HuH-7.5 (cell line): ENCODE results near the gene RAB3IL1.
"Not testable (repeated sequence)": the region's sequence is repeated elsewhere in the genome, so short reads cannot be mapped to it uniquely, and the experiment has no call there.

Source experiments
- DNase-seq: peaks from one replicate; pipeline ENCODE4 v3.0.0; 2011; ENCODE audit warnings: low spot score

The RAB3IL1 gene

DNA sequence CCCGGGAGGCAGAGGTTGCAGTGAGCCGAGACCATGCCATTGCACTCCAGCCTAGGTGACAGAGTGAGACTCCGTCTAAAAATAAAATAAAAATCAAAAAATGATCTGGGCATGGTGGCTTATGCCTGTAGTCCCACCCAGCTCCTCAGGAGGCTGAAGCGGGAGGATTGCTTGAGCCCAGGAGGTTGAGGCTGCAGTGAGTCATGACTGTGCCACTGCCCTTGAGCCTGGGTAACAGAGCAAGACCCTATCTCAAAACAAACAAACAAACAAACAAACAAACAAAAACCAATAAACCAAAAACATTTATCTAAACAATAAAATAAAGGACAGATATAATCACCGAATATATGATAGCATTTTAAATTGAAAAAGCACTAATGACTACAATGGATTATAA, 36.3 kb upstream of the RAB3IL1 start:
- DNase-seq = not testable (repeated sequence)

DNA sequence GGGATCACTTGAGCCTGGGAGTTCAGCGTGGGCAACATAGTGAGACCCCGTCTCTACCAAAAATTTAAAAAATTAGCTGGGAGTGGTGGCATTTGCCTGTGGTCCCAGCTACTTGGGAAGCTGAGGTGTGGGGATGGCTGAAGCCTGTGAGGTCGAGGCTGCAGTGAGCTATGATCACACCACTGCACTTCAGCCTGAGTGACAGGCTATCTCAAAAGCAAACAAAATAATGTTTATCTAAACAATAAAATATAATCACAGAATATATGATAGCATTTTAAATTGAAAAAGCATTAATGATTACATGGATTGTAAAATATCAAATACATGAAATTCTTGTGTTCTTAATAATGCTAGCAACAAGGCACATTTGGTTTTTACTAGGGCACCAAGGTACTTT, 35.5 kb upstream of the RAB3IL1 start:
- DNase-seq = no peak

DNA sequence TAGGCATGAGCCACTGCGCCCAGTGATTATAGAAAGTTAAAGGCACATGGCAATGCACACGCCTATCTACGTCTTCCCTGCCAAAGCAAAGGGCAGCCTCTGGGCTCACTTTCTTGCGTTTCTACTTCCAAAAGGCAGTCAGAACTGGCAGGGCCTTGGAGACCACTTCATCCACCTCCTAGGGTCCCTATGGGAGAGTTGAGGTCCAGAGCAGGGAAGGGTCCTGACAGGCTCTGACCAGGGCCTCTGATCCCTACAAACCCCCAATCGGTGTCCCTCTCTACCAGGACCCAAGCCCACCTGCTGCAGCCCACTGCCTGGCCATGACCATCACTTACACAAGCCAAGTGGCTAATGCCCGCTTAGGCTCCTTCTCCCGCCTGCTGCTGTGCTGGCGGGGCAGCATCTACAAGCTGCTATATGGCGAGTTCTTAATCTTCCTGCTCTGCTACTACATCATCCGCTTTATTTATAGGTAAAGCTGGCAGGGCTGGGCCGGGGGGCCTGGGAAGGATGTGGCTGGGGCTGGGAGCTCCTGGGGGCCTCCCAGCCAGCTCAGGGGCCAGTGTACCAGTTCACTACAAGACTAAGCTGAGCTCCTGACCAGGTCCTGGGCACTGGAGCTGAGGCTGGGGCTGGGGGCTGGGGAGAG, 34.2 kb upstream of the RAB3IL1 start:
- DNase-seq = no peak

DNA sequence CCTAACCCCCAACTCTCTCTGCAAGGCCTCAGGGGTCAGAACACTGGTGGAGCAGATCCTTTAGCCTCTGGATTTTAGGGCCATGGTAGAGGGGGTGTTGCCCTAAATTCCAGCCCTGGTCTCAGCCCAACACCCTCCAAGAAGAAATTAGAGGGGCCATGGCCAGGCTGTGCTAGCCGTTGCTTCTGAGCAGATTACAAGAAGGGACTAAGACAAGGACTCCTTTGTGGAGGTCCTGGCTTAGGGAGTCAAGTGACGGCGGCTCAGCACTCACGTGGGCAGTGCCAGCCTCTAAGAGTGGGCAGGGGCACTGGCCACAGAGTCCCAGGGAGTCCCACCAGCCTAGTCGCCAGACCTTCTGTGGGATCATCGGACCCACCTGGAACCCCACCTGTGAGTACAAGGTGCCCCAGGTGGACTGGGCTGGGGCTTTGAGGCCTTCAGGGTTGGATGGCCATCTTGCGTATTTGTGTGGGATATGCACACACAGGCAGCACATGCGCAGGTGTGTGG, 32.7 kb upstream of the RAB3IL1 start, which contains the start of gene BEST1:
Gene BEST1 (plus strand): TSS at position 317 of the 513 bp plus-strand sequence. CDS start 1,456 bp downstream, outside the sequence.
- DNase-seq = no peak

DNA sequence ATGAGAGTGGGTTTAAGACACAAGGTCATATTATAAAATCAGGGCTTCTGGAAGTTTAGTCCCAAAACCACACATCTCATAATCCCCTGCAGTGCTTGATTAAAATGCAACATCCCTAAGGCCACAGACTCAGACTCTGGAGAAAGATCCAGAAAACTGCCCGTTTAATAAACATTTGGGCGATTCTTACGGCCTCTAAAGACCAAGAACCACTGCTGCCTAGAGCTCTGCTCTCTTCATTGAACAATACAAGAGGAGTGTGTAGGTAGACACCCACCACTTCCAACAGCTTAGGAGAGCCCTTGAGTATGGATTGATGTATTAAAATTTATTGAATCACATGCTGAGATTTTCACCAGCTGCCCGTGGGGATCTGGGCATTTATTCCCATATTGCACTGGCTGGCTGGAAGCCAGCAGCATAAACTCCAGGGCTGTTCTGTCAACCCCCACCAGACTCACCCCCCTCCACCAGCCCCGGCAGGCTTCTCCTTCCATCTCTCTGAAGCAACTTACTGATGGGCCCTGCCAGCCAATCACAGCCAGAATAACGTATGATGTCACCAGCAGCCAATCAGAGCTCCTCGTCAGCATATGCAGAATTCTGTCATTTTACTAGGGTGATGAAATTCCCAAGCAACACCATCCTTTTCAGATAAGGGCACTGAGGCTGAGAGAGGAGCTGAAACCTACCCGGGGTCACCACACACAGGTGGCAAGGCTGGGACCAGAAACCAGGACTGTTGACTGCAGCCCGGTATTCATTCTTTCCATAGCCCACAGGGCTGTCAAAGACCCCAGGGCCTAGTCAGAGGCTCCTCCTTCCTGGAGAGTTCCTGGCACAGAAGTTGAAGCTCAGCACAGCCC, 32.0 kb upstream of the RAB3IL1 start:
- DNase-seq = peak; percentile 84

DNA sequence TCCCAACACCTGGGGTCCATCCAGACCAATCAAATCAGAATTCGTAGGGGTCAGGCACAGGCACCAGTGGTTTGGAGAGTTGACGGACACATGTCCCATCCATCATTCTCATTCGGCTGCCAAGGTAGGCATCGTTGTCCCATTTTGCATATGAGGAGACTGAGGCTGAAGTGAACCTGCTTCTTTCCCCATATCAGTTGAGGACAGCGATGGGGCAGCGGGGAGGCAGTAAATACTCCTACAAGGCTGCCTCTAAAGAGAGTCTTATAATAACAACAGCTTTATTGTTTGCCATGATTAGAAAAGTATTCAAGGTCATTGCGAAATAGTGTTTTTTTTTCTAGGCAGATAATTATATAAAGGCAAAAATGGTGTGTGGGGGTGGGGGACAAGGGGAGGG, 31.1 kb upstream of the RAB3IL1 start:
- peak; percentile 10 for DNase-seq

DNA sequence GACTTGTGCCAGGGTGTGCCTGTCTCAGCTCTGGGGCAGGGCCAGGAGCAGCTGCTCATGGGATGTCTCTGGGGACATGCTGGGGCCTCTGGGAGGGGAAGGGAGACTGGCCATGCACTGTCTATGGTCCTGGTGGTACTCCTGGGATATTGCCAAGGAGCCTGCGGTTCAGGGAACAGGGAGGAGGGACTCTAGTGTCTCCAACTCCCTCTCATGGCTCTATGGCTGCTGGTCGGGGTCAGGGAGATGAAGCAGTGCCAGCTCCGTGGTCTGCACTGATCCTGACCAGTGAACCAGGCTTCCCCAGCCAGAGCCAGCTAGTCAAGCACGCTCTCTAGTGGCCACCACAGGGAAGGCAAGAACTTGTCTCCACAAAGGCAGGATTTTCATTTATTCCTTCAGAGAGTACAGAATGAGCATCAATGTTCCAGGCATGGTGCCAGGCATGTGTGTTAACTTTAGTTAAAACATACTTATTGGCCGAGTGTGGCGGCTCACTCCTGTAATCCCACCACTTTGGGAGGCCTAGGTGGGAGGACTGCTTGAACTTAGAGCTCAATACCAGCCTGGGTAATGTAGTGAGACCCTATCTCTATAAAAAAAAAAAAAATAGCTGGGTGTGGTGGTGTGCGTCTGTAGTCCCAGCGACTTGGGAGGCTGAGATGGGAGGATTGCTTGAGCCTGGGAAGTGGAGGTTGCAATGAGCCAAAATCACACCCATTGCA, 30.3 kb upstream of the RAB3IL1 start:
- DNase-seq = peak; percentile 97

DNA sequence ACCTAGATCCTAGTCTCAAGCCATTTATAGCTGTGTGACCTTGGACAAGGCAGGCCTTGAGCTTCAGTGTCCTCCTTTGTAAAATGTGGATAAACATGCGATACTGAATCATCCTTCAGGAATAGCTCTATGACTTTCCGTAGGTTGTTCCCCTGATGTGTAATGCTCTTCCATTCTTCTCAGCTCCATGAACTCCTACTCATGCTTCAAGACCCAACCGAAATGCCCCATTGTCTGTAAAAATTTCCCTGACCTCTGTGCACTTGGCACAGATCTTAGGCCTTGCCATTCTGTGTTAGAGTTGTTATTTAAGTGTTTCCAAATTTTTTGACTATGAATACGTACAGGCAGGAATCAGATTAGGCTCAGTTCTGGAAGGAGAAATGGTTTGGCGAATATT, 29.5 kb upstream of the RAB3IL1 start:
- peak; percentile 10 for DNase-seq

DNA sequence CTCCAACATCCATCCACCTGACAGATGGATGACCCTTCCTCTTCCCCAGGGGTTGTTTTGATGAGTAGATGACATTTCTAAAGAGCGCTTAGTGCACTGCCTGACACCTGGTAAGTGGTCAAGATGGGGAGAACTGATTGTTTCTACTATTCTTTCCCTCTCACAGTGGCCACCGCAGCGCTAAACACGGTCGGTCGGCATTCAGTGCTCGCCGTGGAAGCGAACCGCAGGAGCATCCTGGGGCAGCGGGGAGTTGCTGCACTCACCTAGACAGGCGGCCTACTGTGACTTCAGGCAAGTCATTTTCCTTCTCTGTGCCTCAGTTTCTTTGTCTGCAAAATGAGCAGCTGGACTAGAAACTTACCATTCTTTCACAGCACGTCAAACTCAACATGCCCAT, 27.8 kb upstream of the RAB3IL1 start:
- DNase-seq = no peak

DNA sequence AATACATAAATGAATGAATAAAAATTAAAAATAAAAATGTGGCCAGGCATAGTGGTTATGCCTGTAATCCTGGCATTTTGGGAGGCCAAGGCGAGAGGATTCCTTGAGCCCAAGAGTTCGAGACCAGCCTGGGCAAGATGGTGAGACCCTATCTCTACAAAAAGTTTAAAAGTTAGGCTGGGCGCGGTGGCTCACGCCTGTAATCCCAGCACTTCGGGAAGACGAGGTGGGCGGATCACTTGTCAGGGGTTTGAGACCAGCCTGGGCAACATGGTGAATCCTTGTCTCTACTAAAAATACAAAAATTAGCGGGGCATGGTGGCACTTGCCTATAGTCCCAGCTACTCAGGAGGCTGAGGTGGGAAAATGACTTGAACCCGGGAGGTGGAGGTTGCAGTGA, 23.1 kb upstream of the RAB3IL1 start:
- no peak for DNase-seq

DNA sequence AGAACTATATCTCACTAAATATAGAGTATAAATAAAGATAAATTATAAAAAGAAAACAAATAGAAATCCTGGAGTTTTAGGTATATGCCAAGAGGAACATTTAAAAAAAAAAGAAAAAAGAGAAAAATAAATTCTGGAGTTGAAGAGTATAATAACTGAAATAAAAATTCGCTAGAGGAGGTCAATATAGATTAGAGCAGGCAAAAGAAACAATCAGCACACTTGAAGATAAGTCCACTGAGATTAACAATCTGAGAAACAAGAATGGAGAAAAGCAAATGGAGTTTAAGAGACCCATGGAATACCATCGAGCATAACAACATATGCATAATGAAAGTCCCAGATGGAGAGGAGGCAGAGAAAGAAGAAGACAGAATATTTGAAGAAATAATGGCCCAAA, 18.5 kb upstream of the RAB3IL1 start:
- no peak for DNase-seq

DNA sequence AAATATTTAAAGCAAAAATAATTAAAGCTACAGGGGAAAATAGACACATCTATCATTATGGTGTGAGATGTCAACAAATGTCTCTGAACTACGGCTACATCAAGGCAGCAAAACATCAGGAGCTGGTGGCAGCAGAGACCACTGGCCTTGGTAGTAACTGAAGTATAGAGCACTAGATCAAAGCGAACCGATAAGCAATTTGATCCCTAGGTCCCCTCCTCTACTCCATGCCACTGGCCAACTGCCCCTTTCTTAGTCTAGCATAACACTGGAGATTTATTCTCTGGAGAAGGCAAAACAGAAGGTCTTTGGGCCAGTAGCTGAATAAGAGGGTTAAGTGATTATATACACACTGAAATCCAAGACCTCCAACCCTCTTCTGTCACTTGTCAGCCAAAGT, 13.6 kb upstream of the RAB3IL1 start:
- no peak for DNase-seq

DNA sequence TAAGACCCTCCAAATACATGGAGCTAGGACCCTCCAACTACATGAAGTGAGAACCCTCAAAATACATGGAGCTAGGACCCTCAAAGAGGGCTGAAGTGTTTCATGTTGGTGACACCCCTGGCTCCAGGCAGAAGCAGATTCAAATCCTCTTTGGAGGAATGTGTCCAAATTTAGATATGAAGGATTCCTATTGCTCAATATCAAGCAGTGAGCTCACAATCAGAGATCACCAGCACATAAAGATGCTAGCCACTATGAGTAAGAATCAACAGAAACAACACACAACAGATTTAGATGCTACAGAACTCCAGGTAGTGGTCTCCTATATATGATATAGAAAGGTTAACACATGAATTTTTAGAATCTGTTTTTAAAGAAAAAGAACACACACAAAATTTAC, 11.2 kb upstream of the RAB3IL1 start:
- no peak for DNase-seq

DNA sequence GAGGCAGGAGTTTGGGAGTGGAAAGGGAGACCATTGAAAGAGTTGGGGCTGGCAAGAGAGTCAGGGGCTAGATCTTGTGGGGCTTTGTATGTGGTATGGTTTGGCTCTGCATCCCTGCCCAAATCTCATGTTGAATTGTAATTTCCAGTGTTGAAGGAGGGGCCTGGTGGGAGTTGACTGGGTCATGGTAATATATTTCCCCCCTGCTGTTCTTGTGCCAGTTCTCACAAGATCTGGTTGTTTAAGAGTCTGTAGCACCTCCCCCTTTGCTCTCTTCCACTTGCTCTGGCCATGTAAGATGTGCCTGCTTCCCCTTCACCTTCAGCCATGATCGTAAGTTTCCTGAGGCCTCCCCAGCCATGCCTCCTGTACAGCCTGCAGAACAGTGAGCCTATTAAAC, 10.1 kb upstream of the RAB3IL1 start:
- no peak for DNase-seq

DNA sequence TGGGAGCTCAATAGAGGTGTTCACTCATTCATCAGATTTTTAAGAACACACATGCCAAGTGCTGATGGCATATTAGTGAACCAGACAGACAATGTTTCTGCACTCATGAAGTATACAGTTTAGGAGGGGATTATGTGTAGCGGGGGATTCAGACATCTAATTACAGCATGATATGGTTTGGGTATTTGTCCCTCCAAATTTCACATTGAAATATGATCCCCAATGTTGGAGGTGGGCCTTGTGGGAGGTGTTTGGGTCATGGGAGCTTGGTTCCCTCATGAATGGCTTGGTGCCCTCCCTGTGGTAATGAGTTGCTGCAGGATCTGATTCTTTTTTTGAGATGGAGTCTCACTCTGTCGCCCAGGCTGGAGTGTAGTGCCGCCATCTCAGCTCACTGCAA, 8.9 kb upstream of the RAB3IL1 start:
- DNase-seq = no peak

DNA sequence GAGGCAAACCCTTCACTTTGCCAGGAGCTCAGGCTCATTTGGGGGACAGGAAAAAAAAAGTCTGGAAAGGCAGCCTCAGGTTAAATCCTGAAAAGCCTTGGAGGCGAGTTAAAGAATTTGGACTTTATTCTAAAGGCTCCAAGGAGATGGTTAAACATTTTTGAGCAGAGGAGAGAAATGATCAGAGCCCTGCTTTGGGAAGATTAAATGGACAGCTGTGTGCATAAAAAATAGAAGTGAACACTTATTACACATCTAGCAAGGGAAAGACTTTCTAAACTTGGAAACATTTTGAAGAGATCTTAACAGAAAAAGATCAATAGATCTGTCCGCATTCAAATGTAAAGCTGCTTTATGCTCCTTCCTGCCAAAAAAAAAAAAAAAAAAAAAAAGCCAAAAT, 8.4 kb upstream of the RAB3IL1 start:
- DNase-seq = no peak

DNA sequence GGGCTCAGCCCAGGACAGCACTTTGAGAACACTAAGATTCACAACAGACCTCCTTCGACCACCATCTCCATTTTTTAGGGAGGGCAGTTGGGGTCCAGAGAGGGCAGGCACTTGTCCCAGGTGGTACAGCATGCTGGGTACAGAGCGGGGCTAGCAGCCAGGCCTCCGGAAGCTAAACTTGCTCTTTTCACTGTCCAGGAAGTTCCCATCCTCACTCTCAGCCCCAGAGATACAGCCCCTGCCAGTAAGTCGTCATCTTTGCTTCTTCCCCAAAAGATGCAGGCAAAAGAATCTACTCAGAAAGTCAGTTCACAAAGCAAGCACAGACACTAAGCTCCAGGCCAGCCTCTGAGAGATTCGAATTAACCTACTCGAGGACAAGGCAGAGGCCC, 6.7 kb upstream of the RAB3IL1 start:
- no peak for DNase-seq

DNA sequence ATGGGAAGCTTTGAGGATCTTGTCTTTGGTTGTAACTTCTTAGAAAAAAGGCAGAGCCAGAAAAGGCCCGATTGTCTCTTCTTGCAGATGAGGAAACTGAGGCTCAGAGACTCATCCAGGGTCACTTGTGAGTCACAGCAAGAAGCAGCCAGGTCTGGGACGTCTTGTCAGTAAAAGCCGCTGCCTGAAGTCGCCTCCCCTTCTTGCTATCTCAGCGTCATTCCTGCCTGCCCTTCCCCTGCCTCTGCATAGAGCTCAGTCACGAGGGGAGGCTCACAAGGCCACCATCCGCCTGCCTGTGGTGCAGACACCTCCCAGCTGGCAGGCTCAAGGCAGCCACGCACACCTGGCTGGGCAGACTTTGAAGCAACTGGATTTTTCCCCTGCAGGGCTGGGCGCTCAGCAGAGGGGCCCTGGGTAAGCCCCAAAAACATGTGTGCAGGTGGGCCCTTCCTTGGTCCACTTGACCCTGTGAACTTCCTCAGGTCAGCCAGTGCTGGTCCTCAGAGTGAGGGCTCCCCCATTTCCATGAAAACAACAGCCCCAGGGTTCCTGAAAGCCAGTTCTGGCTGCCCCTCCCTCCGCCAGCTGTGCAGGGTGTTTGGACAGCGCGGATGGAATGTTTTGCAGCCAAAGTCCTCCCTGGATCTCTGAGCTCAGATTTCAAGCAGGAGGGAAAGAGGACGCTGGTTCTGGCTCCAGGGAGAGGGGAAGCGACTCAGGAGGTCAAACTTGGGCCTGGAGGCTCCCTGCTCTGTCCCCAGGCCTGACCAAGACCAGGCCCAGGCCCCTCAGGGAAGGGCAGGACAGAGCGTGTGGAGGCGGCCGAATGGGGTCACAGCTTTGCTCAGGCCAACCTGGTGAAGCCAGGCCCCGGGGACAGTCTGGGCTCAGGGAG, 6.0 kb upstream of the RAB3IL1 start:
- peak; percentile 94 for DNase-seq

DNA sequence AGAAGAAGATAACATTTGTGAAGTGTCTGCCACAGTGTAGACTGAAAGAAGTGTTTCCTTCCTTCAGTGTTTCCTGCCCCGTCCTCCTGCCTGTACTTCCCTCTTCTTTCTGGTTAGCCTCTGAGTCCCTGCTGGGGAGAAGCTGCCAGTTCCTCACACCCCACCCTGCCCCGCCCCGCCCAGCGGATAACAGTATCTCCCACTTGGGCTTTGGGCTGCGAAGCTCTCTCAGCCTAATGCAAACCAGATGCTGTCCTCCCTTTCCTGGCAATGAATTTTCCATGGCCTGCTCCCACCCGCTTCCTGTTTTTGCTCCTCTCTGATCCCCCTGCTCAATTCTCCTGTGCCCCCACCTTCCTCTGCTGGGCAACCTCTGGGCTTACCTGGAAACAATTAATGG, 5.2 kb upstream of the RAB3IL1 start:
- DNase-seq = peak; percentile 23

DNA sequence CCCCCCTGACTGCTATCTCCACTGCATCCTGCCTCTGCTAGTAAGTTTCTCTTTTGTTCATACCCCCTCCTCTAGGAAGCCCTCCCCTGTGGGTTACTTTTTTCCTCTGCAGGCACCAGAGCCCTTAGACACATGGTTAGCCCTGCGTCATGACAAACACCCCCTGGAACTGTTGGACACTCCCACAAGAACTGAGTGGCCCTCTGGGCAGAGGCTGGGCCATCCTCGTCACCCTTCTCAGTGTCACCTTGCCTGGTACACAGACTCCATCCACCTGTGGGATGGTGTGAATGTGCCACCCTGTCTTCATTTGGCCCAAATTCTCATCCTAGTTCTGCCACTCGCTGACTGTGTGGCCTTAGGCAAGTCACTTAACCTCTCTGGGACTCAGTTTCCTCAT, 4.1 kb upstream of the RAB3IL1 start:
- DNase-seq = peak; percentile 16
